GM23248 (cell line): ENCODE data around the gene AGAP6.
"Not testable (repeated sequence)": the region's sequence is repeated elsewhere in the genome, so short reads cannot be mapped to it uniquely, and the experiment has no call there.

Source experiments
- EZH2 ChIP-seq: fragments of 200-600 bp; sonication (generic); IDR thresholded peaks from 2 replicates; pipeline ENCODE4 v1.6.1; 2018; ENCODE audit warnings: antibody characterized with exemption, mild to moderate bottlenecking; ENCODE audit not compliant: insufficient read depth, poor library complexity, severe bottlenecking
- EZH2phosphoT487 ChIP-seq: fragments of 200-600 bp; sonication (generic); IDR thresholded peaks from 2 replicates; pipeline ENCODE4 v1.6.1; 2018; ENCODE audit warnings: antibody characterized with exemption, moderate library complexity, mild to moderate bottlenecking, low read depth; ENCODE audit not compliant: insufficient read depth

DNA sequence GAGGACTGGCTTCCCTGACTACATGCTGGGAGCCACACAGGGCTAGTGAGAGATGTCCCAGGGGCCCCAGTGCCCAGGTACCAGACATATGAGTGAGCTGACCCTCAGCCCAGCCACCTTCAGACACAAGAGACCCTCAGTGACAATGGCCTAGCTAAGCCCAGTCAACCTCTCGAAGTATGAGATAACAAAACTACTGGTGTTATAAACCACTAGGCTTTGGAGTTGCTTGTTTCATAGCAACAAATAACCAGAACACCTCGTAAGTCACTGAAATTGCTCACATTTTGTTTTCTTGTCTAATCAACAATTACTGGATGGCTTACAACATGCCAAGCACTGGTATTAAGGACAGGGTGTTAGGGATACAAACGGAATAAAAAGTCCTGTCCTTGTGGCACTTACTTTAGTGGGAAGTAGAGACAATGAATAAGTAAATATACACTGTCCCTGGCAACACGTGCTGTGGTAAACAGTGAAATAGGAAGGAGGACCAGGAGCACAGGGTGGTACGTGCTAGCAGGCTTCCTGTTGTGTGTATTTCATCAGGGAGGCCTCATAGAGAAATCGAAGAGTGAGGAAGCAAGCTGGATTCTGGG lies 64.7 kb downstream of the AGAP6 start:
- not testable (repeated sequence) for TF ChIP-seq EZH2, EZH2phosphoT487
